GM12872 (cell line): ENCODE data around the gene BABAM2.

Experiments
- TF ChIP-seq, protein P1 (sequence below): IDR thresholded peaks from 3 replicates; pipeline ENCODE4 v1.5.1; 2011; ENCODE audit warnings: low read depth, mild to moderate bottlenecking, low read length, moderate library complexity; ENCODE audit not compliant: insufficient read depth

BABAM2 gene

DNA sequence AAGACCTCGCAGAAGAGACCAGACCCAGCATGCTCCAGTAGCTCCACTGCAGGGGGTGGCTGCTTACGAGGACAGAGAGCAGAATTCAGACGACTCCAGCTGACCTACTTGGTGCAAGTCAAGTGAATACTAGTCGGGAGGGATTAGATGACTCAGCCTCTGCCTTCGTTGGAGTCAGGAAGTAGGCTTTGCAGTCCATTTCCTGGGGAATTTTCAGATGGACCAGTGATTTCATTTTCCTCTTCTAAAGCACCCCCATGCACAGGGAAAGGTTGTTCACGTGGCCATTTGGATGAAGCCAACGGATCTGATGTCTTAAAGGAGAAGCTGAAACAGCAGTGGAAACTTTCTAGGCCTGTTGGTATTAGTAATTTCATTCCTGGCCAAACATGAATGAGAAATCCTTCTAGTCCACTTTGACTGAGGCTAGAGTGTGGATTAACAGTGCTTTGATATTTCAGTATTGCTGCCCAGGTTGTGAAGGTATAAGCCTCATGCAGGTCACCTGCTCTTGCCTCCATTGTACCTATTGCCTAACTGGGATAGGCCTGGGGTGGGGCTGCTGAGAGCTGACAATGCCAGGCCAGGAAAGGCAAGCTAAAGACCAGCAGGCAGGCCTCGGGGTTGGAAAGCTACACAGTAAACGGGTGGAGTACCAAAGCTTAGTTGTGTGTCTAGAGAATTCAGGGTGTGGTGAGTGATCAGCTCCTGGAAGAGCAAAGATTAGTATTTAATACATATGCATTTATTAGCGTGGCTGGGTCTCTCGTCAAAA lies 384.6 kb downstream of the BABAM2 start:
- TF ChIP-seq, protein P1, sequence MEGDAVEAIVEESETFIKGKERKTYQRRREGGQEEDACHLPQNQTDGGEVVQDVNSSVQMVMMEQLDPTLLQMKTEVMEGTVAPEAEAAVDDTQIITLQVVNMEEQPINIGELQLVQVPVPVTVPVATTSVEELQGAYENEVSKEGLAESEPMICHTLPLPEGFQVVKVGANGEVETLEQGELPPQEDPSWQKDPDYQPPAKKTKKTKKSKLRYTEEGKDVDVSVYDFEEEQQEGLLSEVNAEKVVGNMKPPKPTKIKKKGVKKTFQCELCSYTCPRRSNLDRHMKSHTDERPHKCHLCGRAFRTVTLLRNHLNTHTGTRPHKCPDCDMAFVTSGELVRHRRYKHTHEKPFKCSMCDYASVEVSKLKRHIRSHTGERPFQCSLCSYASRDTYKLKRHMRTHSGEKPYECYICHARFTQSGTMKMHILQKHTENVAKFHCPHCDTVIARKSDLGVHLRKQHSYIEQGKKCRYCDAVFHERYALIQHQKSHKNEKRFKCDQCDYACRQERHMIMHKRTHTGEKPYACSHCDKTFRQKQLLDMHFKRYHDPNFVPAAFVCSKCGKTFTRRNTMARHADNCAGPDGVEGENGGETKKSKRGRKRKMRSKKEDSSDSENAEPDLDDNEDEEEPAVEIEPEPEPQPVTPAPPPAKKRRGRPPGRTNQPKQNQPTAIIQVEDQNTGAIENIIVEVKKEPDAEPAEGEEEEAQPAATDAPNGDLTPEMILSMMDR: no peak

DNA sequence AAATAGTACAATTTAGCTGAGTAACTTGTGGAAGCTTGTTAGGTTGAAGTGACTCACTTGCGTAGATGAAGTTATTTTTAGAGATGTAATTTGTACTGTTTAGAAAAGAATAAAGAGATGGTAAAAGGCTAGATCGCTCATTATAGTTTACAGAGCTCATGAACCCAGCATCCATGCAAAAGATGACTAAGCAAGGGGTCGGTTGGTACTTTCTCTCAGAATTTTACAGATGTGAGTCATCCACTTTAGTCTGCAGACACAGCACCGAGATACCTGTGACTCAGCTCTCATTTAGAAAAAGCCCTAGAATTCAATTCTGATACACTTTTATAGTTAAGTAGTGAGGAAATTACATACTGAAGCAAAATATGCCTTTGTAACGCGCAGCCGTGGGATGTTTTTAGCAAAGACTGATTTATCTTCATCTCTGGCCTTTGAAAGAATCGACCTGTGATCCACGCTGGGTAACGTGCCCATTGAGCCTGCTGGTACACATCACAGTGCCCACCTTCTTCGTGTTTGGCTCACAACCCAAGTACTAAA lies 385.6 kb downstream of the BABAM2 start:
- TF ChIP-seq, protein P1: no peak

DNA sequence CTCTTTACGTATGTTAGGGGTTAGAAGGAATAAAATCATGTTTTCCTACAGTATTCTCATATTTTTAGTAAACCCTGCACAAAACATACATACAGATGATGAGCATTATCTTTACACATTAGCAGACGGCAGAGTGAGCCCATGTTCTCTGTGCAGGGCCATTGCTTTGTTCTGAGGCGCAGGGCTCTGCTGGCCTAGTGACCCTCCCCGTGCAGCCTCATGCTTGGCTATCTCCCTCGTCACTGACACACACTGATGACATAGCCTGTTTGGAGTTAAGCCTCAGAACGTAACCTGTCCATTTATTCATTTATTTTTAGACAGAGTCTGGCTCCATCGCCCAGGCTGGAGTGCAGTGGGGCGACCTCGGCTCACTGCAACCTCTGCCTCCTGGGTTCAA lies 386.3 kb downstream of the BABAM2 start:
- TF ChIP-seq, protein P1: no peak

DNA sequence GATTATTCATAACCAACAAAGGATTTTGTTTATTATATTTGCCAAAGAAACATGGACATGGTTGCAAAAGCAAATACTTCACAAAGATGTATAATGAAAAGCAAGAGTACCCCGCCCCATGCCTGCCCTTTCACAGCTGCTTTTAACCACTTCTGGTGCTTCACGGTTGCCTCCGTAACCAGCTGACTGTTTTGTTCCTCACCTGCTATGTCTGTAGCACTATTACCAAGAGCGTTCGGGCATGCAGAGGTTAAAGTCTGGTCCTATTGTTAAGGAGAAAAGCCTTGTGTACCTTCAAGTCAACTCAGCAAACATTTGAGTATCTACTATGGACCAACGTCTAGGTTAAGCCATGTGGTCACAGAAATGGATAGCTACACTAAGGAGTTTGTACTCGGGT lies 386.9 kb downstream of the BABAM2 start:
- TF ChIP-seq, protein P1: no peak

DNA sequence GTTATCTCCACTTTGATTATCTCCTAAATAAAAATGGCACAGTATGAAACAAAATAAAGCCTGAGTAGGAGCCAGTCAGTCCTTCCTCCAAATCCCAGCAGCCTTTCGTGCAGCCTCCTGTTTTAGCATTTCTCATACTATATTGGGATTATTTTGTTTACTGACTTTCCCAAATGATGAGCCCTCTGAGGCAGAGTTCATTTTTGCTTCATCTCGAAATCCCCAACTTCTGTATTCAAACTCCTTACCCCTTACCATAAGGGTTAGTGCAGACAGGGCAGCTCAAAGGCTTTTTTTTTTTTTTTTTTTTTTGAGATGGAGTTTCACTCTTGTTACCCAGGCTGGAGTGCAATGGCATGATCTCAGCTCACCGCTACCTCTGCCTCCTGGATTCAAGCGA lies 388.8 kb downstream of the BABAM2 start:
- TF ChIP-seq, protein P1: no peak

DNA sequence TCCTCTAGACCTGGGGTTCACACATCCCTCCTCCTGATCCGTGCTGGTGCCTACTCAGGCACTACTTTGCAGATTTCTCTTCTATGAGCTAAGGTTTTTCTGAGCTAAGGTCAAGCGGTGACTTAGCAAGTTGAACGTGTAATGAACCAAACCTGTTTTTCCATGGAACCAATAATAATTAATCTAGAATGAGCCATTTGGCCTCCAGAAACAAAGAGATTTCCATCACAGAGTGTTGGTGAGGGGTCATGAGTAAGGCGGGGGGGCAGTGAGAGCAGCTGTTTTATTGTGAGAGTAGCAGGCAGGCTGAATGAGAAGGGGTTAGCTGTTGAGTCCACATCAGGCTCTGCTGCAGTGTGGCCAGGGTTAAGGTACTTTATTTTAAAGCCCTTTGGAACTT lies 390.1 kb downstream of the BABAM2 start:
- TF ChIP-seq, protein P1: no peak

DNA sequence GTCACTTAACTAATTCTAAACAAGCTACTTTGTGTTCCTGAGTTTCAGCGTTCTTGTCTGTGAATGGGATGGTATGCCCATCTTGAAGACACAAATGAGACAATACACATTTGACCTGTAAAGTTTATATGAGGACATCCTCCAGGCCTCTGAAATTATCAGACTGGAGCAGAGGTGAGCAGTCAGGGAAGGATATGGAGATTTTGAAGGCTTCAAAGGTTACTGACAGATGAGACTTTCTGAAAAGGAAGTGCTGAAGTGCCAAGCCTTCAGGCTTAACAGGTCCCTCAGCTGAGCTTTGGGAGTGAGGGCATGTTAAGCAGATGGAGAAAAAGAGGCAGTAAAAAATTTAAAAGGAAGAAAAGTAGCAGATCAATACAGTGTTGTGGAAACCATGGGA lies 391.2 kb downstream of the BABAM2 start:
- TF ChIP-seq, protein P1: no peak
